ENCODE results near the gene ARL1. TPM values are rescaled to one million over a fixed set of nuclear protein-coding genes. Genes with fewer than 3 reads are reported as not detected.

ARL1 gene
- 54.9 and 77.7 TPM in 2 replicates for total RNA-seq

GRCh38 chr12:101407436-101408345 lies at the start of gene ARL1:
TSS of gene ARL1 (minus strand) at chr12:101407772. CDS start at chr12:101407645, 127 bp downstream.

Other genes starting within 250 kb of the ARL1 start
- not detected in 2 replicates for gene SLC5A8, start 197.5 kb downstream of the ARL1 start, total RNA-seq
- gene UTP20, start 127.7 kb downstream of the ARL1 start, total RNA-seq, result 9.2 and 10.5 TPM in 2 replicates
- not detected in 2 replicates for gene SPIC, start 67.6 kb upstream of the ARL1 start, total RNA-seq
- gene MYBPC1, start 187.2 kb upstream of the ARL1 start, total RNA-seq, result not detected in 2 replicates

Data from cardiac ventricle fibroblast (primary cell).